ENCODE data around the gene EFNA5.

DNA sequence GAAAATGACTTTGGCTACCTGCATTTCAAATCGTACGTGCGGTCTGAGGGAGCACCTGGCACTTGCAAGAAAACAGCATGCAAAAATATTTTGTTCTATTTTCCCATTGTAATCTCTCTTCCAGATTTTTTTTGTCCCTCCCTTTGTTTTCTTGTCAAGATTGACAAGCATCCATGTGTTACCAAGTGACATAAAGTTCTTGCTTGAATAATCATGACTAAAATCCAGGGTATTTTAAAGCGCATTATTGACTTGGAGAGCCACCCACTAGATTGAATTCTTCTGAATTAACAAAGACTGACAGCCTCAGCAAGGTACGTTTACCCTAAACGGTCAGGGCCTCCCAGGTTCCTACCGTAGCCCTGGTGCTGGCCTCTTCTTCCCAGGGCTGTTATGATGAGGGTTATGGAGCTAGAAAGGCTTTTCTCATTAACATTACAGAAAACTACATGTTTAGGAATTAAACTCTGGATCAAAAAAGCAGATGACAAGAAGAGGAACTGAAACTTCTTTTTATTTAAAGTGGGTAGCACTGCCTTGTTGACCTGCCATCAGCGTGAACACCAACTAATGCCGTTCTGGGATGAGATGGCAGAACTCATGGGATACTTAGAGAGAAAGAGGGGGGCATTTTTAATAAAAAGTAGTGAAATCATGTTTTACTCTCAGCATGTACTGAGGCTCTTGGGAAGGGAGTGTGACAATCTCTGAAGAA lies 297.0 kb downstream of the EFNA5 start:
- no peak for TF ChIP-seq FOXA1 (IDR thresholded peaks at IDR 0.05)
- TF ChIP-seq, protein P1, sequence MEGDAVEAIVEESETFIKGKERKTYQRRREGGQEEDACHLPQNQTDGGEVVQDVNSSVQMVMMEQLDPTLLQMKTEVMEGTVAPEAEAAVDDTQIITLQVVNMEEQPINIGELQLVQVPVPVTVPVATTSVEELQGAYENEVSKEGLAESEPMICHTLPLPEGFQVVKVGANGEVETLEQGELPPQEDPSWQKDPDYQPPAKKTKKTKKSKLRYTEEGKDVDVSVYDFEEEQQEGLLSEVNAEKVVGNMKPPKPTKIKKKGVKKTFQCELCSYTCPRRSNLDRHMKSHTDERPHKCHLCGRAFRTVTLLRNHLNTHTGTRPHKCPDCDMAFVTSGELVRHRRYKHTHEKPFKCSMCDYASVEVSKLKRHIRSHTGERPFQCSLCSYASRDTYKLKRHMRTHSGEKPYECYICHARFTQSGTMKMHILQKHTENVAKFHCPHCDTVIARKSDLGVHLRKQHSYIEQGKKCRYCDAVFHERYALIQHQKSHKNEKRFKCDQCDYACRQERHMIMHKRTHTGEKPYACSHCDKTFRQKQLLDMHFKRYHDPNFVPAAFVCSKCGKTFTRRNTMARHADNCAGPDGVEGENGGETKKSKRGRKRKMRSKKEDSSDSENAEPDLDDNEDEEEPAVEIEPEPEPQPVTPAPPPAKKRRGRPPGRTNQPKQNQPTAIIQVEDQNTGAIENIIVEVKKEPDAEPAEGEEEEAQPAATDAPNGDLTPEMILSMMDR (IDR thresholded peaks at IDR 0.05; ENCODE audit: low read depth, low read length, missing input control): no peak
- TF ChIP-seq, protein P2, sequence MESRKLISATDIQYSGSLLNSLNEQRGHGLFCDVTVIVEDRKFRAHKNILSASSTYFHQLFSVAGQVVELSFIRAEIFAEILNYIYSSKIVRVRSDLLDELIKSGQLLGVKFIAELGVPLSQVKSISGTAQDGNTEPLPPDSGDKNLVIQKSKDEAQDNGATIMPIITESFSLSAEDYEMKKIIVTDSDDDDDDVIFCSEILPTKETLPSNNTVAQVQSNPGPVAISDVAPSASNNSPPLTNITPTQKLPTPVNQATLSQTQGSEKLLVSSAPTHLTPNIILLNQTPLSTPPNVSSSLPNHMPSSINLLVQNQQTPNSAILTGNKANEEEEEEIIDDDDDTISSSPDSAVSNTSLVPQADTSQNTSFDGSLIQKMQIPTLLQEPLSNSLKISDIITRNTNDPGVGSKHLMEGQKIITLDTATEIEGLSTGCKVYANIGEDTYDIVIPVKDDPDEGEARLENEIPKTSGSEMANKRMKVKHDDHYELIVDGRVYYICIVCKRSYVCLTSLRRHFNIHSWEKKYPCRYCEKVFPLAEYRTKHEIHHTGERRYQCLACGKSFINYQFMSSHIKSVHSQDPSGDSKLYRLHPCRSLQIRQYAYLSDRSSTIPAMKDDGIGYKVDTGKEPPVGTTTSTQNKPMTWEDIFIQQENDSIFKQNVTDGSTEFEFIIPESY (IDR thresholded peaks at IDR 0.05): no peak
- no peak for TF ChIP-seq TAF1 (conservative IDR thresholded peaks at IDR 0.05)
- TF ChIP-seq RAD21 (IDR thresholded peaks at IDR 0.05): no peak

All from liver (tissue), 3 donors.